Colonic mucosa (tissue), 4 donors: Measurements from ENCODE around the gene EIF4E3. TPM values are rescaled to one million over a fixed set of nuclear protein-coding genes. Genes with fewer than 3 reads are reported as not detected.

ENCODE experiments used
- DNase-seq: peaks from one replicate; pipeline ENCODE4 v3.0.0-alpha.2; 2020
- H3K27ac ChIP-seq: fragments of 200-600 bp; one replicate; pipeline ENCODE4 v1.8.0; 2021
- H3K27me3 ChIP-seq: fragments of 200-600 bp; one replicate; pipeline ENCODE4 v1.8.0; 2021
- H3K36me3 ChIP-seq: fragments of 200-600 bp; one replicate; pipeline ENCODE4 v1.8.0; 2021
- H3K4me1 ChIP-seq: fragments of 200-600 bp; one replicate; pipeline ENCODE4 v1.8.0; 2021; ENCODE audit warnings: mild to moderate bottlenecking
- H3K4me3 ChIP-seq: fragments of 200-600 bp; one replicate; pipeline ENCODE4 v1.8.0; 2021
- H3K9ac ChIP-seq, 2 donors: one replicate each; pipeline ENCODE4 v1.7.0; 2013; ENCODE audit warnings: control low read depth in 2 of 2, low read depth in 2 of 2, low read length in 2 of 2
- H3K9me3 ChIP-seq: fragments of 200-600 bp; one replicate; pipeline ENCODE4 v1.8.0; 2021
- CTCF ChIP-seq: fragments of 200-600 bp; IDR thresholded peaks from one replicate; pipeline ENCODE4 v1.8.0; 2022; ENCODE audit warnings: antibody characterized with exemption, mild to moderate bottlenecking
- intact Hi-C: fragments of 100-400 bp; cut with DNase I; formaldehyde crosslinking; loops from one replicate; pipeline ENCODE4 v1.14.1; 2022
- total RNA-seq, 2 donors: library from RNA; stranded (reverse); fragmentation: NEBNext Ultra II Directional in 1 of 2; extraction: Animal tissue kit (Norgen Biotek cat#: 25700) in 1 of 2; gene quantifications; one replicate each; pipeline ENCODE4 v1.2.1, GENCODE V29; 2021
- donor health status: healthy.
- donor health status: DM: no; HTN: no; CAD: no.
- donor health status: DM: no; HTN: no; CAD: no.

The EIF4E3 gene
- total RNA-seq, 2 donors from 2014 or later, result 14.5 to 44.2 TPM

- intact Hi-C loops, result no loop called here
- no peaks in the 10 kb centered on the region for H3K27me3 ChIP-seq
- no peak overlapping the region for H3K9ac ChIP-seq
- no peaks in the 10 kb centered on the region for H3K9me3 ChIP-seq
- no peak overlapping the region for H3K27ac ChIP-seq
- peak; percentile 26 for DNase-seq
- H3K36me3 ChIP-seq, result no peaks in the 10 kb centered on the region
- TF ChIP-seq CTCF, result no peak
- no peaks in the 10 kb centered on the region for H3K4me1 ChIP-seq
- H3K4me3 ChIP-seq, result no peak overlapping the region
These were observed 95.5 kb downstream of the EIF4E3 start for GRCh38 chr3:71629711-71630110.

- Histone ChIP-seq H3K9me3 (no peaks in the 10 kb centered on the region), H3K36me3 (no peaks in the 10 kb centered on the region), H3K9ac (no peak overlapping the region), H3K27ac (no peak overlapping the region), H3K4me3 (no peak overlapping the region), H3K4me1 (no peaks in the 10 kb centered on the region), H3K27me3 (no peaks in the 10 kb centered on the region)
- intact Hi-C loops, result no loop called here
- no peak for DNase-seq
- no peak for TF ChIP-seq CTCF
These were observed 95.9 kb downstream of the EIF4E3 start for GRCh38 chr3:71629289-71629688.

GRCh38 chr3:71628522-71628921, 96.7 kb downstream of the EIF4E3 start:
- no peaks in the 10 kb centered on the region for H3K4me1 ChIP-seq
- no peaks in the 10 kb centered on the region for H3K9me3 ChIP-seq
- H3K27ac ChIP-seq, result no peak overlapping the region
- DNase-seq, result no peak
- TF ChIP-seq CTCF, result no peak
- H3K4me3 ChIP-seq, result no peak overlapping the region
- H3K36me3 ChIP-seq, result no peaks in the 10 kb centered on the region
- no peaks in the 10 kb centered on the region for H3K27me3 ChIP-seq
- no peak overlapping the region for H3K9ac ChIP-seq
- intact Hi-C loops, result no loop called here

GRCh38 chr3:71625676-71626075, 99.5 kb downstream of the EIF4E3 start:
- Histone ChIP-seq H3K27ac (no peak overlapping the region), H3K36me3 (no peaks in the 10 kb centered on the region), H3K9me3 (no peaks in the 10 kb centered on the region), H3K9ac (no peak overlapping the region), H3K27me3 (no peaks in the 10 kb centered on the region), H3K4me3 (no peak overlapping the region), H3K4me1 (no peaks in the 10 kb centered on the region)
- intact Hi-C loops, result no loop called here
- no peak for TF ChIP-seq CTCF
- no peak for DNase-seq

Other genes starting within 250 kb of the EIF4E3 start
- gene FOXP1, start 141.7 kb downstream of the EIF4E3 start, total RNA-seq, result 100 to 1,000 TPM; 127 to 128 TPM
- gene GPR27, start 28.5 kb upstream of the EIF4E3 start, total RNA-seq, result 1 to 10 TPM in 1 of 2 donors, under 1 TPM in 1; 0.61 to 2.2 TPM
- gene PROK2, start 59.7 kb upstream of the EIF4E3 start, total RNA-seq, result under 1 TPM in 1 of 2 donors, not detected in 1; 0.35 TPM